Neural progenitor cell (in vitro differentiated cells): ENCODE results near the gene SPOCK3.

Experiments
- EZH2 ChIP-seq: fragments of 200-600 bp; sonication (generic); IDR thresholded peaks from 2 replicates; pipeline ENCODE4 v1.6.1; 2017; ENCODE audit warnings: antibody characterized with exemption, mild to moderate bottlenecking, moderate library complexity
- TF ChIP-seq, protein P1 (sequence below): fragments of 200-600 bp; sonication (generic); IDR thresholded peaks from 2 replicates; pipeline ENCODE4 v1.5.1; 2017; ENCODE audit warnings: antibody characterized with exemption, mild to moderate bottlenecking

DNA sequence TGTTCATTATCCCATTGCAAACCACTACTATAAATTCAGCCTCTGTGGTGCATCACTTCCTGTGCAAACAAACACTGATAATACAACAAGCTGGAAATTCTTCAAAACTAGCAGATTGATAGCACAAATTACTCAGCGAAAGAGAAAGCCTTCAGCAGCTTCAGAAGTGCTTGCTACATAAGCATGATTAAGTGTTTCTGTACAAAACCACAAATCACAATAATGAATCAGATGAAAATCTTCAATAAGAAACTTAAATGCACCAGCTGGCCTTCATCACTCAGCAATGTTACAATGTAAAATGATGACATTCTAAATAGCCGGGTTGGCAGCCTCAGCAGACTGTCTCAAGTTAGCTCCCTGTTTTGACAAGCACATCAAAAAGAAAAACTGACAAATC lies 262.2 kb downstream of the SPOCK3 start:
- TF ChIP-seq, protein P1, sequence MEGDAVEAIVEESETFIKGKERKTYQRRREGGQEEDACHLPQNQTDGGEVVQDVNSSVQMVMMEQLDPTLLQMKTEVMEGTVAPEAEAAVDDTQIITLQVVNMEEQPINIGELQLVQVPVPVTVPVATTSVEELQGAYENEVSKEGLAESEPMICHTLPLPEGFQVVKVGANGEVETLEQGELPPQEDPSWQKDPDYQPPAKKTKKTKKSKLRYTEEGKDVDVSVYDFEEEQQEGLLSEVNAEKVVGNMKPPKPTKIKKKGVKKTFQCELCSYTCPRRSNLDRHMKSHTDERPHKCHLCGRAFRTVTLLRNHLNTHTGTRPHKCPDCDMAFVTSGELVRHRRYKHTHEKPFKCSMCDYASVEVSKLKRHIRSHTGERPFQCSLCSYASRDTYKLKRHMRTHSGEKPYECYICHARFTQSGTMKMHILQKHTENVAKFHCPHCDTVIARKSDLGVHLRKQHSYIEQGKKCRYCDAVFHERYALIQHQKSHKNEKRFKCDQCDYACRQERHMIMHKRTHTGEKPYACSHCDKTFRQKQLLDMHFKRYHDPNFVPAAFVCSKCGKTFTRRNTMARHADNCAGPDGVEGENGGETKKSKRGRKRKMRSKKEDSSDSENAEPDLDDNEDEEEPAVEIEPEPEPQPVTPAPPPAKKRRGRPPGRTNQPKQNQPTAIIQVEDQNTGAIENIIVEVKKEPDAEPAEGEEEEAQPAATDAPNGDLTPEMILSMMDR, result no peak
- TF ChIP-seq EZH2, result no peak
